GM12892 (cell line): ENCODE data around the gene ENDOU. TPM values are rescaled to one million over a fixed set of nuclear protein-coding genes. Genes with fewer than 3 reads are reported as not detected.

ENCODE experiments used
- DNase-seq: peaks from one replicate; pipeline ENCODE4 v3.0.0; 2011; ENCODE audit not compliant: insufficient read length
- FAIRE-seq: peaks from 2 replicates; lab custom pipeline; 2011; peaks lifted over from hg19 to GRCh38; lab: Jason Lieb, UNC
- POLR2A ChIP-seq: IDR thresholded peaks from 2 replicates; pipeline ENCODE4 v1.6.1; 2011; ENCODE audit warnings: low read depth, low read length, control low read depth
- POLR2AphosphoS5 ChIP-seq: IDR thresholded peaks from 2 replicates; pipeline ENCODE4 v1.6.1; 2011; ENCODE audit warnings: low read depth, low read length, control low read depth
- TAF1 ChIP-seq: IDR thresholded peaks from 2 replicates; pipeline ENCODE4 v1.6.1; 2011; ENCODE audit warnings: low read depth, mild to moderate bottlenecking, control low read depth, low read length, borderline replicate concordance
- polyA plus RNA-seq: library from polyadenylated mRNA; unstranded; fragments of >200 nt; gene quantifications from one replicate; pipeline ENCODE4 v1.2.1, GENCODE V29; 2012; ENCODE audit warnings: missing spikeins, inconsistent platforms; ENCODE audit not compliant: missing spikeins

Gene ENDOU
- polyA plus RNA-seq, result 0.49 TPM

DNA sequence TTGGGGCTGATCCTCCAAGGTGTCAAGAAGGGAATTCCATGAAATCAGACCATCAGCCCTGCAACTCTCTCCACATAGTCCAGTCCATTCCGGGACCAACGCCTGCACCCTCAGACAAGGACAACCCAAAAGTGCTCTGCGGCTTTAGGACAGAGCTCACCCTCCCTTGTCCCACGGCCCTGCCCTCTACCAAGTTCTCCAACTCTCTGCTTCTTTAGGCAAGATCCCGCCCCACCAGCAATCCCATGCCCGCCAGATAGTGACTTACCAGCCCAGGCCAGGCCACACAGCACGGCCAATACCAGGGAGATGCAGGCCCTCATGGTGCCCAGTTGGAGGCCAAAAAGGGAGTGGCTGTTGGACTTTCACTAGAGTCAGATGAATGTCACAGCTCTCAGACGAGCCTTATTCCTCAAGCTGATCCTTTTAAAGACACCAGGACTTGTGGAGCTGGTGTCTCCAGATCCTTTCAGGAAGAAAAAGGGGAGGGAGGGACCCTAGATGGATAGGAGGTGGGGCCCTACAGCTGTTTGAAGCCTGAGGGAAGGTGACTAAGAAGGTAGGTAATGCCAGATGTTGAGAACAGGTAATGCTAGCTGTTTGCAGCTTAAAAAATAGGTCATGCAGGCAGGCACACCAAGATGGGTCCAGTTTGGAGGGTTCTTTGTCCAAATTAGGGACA, at the start of gene ENDOU:
TSS of gene ENDOU (minus strand) at position 400 of the 682 bp plus-strand sequence. CDS start at position 323, 77 bp downstream.
- TF ChIP-seq TAF1 (no peak), POLR2A (no peak), POLR2AphosphoS5 (no peak)
- no peak for FAIRE-seq
- DNase-seq, result no peak

- TF ChIP-seq POLR2AphosphoS5 (no peak), POLR2A (no peak), TAF1 (no peak)
- FAIRE-seq (no peak), DNase-seq (no peak)
These were observed 49.4 kb upstream of the ENDOU start for GRCh38 chr12:47774663-47775062.

GRCh38 chr12:47773858-47774580, 48.7 kb upstream of the ENDOU start:
- DNase-seq, result no peak
- FAIRE-seq, result no peak
- no peak for TF ChIP-seq POLR2AphosphoS5
- no peak for TF ChIP-seq POLR2A
- no peak for TF ChIP-seq TAF1

GRCh38 chr12:47773062-47773857, 48.0 kb upstream of the ENDOU start, which contains the start of gene SLC48A1:
SLC48A1 (plus strand) TSS chr12:47773238; CDS start chr12:47773305, 67 bp downstream.
- FAIRE-seq, result peak; percentile 44
- TF ChIP-seq POLR2AphosphoS5, result no peak
- no peak for TF ChIP-seq TAF1
- no peak for TF ChIP-seq POLR2A
- peak; percentile 94 for DNase-seq

- DNase-seq (no peak), FAIRE-seq (no peak)
- TF ChIP-seq TAF1 (no peak), POLR2AphosphoS5 (no peak), POLR2A (no peak)
These were observed 47.4 kb upstream of the ENDOU start for GRCh38 chr12:47772738-47773061.

GRCh38 chr12:47772094-47772660, 46.9 kb upstream of the ENDOU start:
- DNase-seq, result no peak
- no peak for FAIRE-seq
- TF ChIP-seq POLR2A (no peak), TAF1 (no peak), POLR2AphosphoS5 (no peak)

DNA sequence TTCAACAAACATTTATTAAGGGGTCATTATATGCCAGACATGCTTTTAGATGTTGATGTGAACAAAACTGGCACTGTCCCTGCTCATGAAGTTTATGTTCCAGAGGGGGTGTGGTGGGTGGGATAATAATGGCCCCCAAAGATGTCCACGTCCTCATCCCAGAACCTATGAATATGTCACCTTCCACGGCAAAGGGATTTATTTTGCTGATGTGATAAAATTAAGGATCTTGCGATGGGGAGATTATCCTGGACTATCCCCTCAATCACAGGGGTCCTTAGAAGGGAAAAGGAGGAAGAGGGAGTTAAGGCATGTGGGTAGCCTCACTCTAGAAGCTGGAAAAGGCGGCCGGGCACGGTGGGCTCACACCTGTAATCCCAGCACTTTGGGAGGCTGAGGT, 46.0 kb upstream of the ENDOU start:
- FAIRE-seq, result no peak
- no peak for DNase-seq
- TF ChIP-seq POLR2AphosphoS5, result no peak
- TF ChIP-seq TAF1, result no peak
- no peak for TF ChIP-seq POLR2A

GRCh38 chr12:47770086-47770726, 44.9 kb upstream of the ENDOU start:
- TF ChIP-seq POLR2AphosphoS5 (no peak), POLR2A (no peak), TAF1 (no peak)
- FAIRE-seq, result no peak
- no peak for DNase-seq

DNA sequence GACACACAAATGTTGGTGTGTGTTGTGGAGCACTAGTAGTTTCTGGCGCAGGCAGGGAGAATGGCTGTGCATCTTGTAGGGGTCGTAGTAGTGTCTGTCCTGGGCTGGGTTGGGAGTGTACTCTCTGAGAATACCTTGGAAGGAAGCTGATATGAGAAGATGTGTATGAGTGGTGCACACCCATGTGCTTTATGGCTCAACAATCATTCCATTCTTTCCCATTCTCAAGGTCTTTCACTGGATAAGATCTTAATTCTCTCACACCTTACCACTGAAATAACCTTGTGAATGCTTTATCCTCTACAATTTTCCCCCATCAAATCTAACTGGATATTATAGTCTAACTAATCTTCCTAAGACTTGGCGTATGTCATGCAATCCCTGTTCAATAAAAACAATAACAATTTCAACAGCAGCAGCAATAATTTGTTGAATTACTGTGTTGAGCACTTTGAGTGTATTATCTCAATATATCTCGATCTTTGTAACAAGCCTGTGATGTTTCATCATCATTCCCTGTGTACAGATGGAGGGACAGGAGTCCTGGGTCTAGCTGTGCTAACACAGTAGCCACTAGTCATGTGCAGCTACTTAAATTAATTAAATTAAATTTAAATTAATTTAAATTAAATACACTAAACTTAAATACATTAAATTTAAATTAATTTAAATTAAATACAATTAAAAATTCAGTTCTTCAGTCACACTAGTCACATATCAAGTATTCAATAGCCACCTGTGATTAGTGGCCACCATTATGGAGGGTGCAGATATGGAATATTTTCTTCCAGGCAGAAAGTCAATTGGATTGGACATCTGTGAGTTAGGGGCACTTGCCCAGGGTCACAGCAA, 44.2 kb upstream of the ENDOU start:
- DNase-seq, result no peak
- no peak for FAIRE-seq
- no peak for TF ChIP-seq TAF1

DNA sequence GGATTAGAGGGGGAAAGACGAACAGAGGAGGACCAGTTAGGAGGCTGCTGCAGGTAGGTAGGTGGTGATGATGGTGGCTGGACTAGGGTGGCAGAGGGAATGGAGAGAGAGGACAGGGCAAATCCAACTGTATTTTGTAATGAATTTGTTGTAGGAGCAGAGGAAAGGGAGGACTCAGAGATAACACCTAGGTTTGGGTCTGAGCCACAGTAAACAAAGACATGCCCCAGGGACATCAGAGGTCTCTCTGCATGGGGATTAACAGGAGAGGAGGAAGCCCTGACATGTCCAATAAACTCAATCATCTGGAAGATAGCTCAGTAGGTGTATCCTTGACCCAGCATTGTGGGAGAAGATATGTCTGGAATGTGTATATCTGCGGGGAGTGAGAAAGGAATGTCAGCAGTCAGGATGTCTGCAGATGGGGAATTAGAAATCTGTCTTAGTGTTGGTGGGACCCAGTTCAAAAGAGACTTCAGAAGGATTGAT, 43.1 kb upstream of the ENDOU start:
- DNase-seq, result no peak
- no peak for FAIRE-seq
- TF ChIP-seq TAF1 (no peak), POLR2AphosphoS5 (no peak), POLR2A (no peak)
